CD4-positive, alpha-beta T cell treated with Interleukin-10 for 1 hour (primary cell): Measurements from ENCODE around the gene GMDS.

Experiments used
- DNase-seq: peaks from one replicate; pipeline ENCODE4 v3.0.0-alpha.2; 2020

GMDS gene

GRCh38 chr6:1878330-1878729, 367.1 kb downstream of the GMDS start:
- DNase-seq: no peak

- DNase-seq: no peak
These were observed 371.6 kb downstream of the GMDS start for GRCh38 chr6:1873781-1874180.

- no peak for DNase-seq
These were observed 372.7 kb downstream of the GMDS start for GRCh38 chr6:1872649-1873131.

DNA sequence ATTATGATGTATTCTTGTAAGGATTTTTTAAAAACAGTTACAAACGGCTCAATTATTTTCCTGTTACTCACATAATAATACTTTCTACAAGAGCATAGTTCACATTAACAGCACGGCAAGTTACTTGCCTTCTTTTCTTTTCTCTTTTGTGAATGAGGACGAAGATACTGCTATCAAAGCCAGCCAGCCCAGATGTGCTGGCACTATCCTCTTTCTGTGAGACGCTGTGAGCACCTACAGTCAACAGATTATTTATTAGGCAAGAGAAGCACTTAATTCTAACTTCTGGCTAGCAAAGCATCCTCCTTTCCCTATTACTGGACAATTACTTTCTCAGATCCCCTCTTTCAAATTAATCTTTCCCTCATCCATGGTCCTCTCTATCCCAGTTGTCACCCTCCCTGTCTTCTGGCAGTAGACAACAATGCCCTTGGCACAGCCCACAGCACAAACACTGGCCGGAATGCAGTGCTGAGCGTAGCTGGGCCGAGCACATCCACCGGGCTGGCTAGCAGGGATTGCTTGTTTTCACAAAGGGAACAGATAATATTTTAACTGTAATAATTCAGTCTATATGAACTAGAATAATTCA, 373.6 kb downstream of the GMDS start:
- no peak for DNase-seq

GRCh38 chr6:1870932-1871331, 374.5 kb downstream of the GMDS start:
- no peak for DNase-seq

DNA sequence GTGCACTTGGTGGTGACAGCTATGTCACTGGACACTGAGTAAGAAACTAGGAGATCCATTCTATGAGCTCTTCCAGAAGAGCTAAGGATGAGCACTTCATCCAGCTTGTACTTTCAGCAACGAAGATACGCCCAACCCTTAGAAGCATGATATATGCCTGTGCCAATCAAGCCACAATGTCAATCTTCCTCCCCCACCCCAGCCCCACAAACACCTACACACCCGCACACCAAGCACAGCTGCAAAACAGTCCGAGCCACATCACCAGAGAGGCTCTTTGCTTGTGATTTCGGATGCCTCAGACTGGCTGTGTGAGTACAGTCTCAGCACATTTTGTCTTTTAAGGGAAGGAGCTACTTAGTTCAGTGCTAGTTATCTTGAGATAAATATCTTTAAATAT, 375.2 kb downstream of the GMDS start:
- no peak for DNase-seq

DNA sequence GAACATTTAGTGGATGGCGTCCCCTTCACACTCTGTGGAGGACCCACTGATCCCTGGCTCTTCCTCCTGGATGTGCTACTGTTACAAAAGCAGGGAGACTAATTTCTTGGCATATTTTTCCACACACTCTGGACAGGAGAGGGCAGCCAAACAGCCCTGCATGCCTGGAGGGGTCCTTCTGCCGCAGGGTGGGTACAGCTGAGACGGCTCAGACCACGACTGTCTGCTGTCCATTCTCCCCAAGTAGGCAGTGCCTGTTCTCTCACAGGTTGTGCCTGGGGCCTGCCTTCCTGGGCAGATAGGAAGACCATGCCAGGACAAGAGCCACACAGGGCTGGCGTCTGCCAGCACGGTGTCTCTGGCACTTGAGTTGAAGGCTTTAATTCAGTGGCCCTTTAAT, 375.6 kb downstream of the GMDS start:
- DNase-seq: no peak

- no peak for DNase-seq
These were observed 376.1 kb downstream of the GMDS start for GRCh38 chr6:1869308-1869707.

DNA sequence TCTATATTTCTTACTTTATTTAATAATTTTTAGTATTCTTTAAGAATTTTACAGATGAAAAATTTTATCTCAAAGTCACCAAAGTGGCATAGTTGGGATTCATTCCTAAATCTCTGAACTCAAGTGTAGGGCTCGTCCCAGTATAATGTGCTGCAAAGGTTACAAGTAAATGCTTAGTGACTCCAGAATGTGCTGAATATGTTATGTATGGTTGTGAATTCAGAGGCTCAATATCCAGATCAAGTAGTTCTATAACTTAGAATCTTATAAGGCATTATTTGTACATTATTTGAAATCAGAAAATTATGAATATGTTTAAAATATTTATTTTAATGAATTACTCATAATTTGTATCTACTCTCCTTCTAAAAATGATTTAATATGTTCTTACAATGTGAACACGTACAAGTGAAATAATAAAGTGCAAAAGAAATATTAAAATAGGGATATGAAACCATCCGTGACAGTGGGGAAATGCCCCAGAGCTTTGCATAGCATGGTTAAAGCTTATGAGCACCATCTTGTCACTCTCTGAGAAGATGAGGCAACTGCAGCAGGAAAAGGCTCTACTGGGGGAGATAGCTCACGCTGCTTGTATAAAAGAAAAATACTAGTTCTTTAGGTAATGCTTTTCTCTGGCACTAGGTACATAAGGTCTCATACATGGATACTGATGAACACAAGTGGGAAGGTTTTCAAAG, 376.7 kb downstream of the GMDS start:
- no peak for DNase-seq

DNA sequence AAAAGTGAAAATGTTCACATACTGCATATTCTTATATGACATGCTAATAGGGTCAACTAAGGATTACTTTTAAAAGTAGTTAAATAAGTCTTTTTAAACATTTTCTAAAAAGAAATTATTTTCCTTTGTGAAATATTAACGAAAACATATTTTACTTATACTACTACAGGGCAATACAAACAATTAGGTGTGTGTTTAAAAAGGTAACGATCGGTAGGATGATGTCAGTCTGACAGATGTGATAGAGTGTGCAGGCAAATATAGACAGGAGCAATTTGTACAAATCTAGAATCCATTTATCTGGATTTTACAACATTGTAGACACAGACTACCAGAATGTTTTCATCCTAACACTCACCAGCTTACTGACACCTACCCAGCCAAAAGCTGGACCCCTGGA, 378.2 kb downstream of the GMDS start:
- no peak for DNase-seq

GRCh38 chr6:1865585-1865984, 379.8 kb downstream of the GMDS start:
- no peak for DNase-seq

DNA sequence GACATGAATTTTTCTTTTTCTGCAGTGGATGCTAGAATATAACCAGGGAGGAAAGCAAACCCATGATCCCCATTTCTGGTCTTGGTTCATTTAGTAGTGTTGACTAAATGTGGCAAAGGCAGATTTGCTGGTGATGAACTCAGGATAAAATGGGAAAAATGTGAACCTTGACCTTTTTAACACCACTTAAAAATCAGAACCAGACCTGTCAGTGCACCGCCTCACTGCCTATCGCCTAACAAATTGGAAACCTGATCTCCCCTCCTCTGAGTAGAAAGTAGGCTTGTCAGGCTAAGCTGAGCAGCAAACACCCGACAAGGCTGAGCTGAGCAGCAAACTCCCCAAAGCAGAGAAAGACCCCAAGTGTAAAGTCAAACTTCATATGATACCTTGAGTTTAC, 380.9 kb downstream of the GMDS start:
- no peak for DNase-seq

- no peak for DNase-seq
These were observed 383.0 kb downstream of the GMDS start for GRCh38 chr6:1862411-1862810.

DNA sequence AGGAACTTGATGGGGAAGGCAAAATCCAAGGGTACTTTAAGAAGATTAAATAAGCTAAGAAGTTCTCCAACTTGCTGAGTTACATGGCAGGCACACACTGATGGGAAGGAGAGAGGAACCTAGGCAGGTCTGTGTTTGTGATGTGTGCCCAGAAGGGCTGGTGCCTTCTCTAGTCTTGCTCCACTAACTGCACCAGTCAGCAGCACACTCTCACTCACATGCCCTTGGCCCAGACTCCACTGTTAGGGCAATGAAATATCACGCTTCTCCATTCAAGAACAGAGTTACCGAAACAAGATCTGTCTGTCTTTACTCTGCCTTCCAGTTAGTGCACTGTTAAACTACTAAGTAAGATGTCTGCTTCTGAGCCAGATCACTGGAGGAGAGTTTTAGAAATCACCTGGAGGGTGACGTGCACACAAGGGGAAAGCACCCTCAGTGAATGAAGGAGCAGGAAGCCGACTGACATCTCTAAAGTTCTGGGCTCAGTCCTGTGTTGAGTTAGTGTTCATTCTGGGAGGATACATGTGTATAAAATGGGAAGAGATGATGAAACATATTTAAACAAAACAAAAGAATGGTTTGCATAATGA, 384.6 kb downstream of the GMDS start:
- no peak for DNase-seq

- DNase-seq: no peak
These were observed 386.5 kb downstream of the GMDS start for GRCh38 chr6:1858859-1859258.

- DNase-seq: no peak
These were observed 387.2 kb downstream of the GMDS start for GRCh38 chr6:1858196-1858595.

- no peak for DNase-seq
These were observed 389.0 kb downstream of the GMDS start for GRCh38 chr6:1856381-1856780.

DNA sequence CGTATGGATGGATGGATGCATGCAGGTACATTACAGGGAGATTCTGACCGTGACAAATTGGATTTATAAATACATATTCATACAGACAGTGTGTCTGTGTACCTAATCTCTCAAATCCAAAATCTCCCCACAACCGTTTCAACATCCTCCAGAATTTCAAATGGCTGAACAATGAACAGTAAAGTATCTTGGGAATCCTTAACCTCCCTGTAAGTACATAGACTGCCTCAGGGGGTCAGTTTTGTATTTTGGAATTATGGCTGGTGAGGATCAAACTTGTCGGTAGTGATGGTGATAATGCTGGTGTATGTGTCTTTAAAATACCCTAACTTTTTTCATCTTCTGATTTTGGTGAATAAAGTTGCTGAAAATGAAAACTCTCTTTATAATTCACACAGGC, 389.5 kb downstream of the GMDS start:
- DNase-seq: no peak

- no peak for DNase-seq
These were observed 391.1 kb downstream of the GMDS start for GRCh38 chr6:1854296-1854695.

- DNase-seq: no peak
These were observed 391.6 kb downstream of the GMDS start for GRCh38 chr6:1853761-1854160.

GRCh38 chr6:1851681-1852456, 393.5 kb downstream of the GMDS start:
- DNase-seq: no peak

GRCh38 chr6:1850840-1851157, 394.6 kb downstream of the GMDS start:
- DNase-seq: no peak

- no peak for DNase-seq
These were observed 395.1 kb downstream of the GMDS start for GRCh38 chr6:1850121-1850839.
